Measurements from ENCODE around the gene TTC39C.

DNA sequence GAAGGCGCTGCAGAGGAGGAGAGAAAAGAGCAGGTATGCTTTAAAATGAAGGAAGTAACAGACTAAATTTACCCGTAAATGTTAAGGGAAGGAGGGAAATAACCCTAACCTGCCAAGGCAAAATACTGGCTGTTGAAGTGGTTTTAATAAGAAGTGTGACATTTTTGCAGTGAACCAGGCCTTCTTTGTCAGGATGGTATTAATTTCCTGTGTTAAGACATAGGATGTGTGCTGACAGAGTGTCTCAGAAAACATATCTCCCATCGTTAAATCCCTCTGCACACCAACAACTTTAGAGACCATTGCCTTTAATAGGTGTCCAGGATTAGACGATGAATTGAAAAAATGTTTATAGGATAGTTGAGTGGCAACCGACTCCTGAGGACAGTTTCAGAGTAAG is 9.9 kb downstream of the TTC39C start:
- TF ChIP-seq, protein P1, sequence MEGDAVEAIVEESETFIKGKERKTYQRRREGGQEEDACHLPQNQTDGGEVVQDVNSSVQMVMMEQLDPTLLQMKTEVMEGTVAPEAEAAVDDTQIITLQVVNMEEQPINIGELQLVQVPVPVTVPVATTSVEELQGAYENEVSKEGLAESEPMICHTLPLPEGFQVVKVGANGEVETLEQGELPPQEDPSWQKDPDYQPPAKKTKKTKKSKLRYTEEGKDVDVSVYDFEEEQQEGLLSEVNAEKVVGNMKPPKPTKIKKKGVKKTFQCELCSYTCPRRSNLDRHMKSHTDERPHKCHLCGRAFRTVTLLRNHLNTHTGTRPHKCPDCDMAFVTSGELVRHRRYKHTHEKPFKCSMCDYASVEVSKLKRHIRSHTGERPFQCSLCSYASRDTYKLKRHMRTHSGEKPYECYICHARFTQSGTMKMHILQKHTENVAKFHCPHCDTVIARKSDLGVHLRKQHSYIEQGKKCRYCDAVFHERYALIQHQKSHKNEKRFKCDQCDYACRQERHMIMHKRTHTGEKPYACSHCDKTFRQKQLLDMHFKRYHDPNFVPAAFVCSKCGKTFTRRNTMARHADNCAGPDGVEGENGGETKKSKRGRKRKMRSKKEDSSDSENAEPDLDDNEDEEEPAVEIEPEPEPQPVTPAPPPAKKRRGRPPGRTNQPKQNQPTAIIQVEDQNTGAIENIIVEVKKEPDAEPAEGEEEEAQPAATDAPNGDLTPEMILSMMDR (IDR thresholded peaks at IDR 0.05): no peak
- no peak for TF ChIP-seq POLR2A (IDR thresholded peaks at IDR 0.05)
